Measurements from ENCODE around the gene IGF1R.

DNA sequence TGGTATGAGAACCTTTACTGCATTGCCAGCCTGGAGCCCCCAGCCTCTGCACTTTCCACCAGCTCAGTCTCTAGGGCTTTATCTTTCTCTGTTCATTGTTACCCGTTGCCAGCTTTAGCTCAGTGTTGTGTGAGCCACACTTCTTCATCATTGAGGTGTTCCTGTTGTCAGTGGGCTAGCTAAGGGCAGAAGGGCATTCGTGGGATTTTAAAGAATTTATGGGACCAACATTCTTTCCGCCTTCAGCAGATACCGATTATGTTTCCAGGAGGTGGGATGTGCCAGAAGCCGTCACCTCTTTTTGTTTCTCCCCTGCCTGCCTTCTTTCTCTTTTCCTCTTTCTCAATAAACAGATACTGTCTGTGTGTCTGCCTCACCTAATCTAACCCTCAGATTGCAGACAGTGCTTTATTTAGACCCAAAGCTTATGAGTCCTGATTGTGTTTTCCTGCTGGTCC is 294.7 kb downstream of the IGF1R start:
- TF ChIP-seq POLR2AphosphoS5 (IDR thresholded peaks at IDR 0.05) (no peak), CTCF (IDR thresholded peaks at IDR 0.05) (no peak), POLR2A (IDR thresholded peaks at IDR 0.05) (no peak), EP300 (IDR thresholded peaks at IDR 0.05; ENCODE audit: low read depth) (no peak)

All from transverse colon (tissue), 4 donors.